NCI-H2196 treated with DMSO at 0.1 percent for 48 hours (cell line): ENCODE data around the gene DPP7.

Experiments
- DNase-seq: peaks from one replicate; lab custom pipeline; 2025; ENCODE audit not compliant: unreplicated experiment; lab: John Stamatoyannopoulos, UW

DPP7 gene

DNA sequence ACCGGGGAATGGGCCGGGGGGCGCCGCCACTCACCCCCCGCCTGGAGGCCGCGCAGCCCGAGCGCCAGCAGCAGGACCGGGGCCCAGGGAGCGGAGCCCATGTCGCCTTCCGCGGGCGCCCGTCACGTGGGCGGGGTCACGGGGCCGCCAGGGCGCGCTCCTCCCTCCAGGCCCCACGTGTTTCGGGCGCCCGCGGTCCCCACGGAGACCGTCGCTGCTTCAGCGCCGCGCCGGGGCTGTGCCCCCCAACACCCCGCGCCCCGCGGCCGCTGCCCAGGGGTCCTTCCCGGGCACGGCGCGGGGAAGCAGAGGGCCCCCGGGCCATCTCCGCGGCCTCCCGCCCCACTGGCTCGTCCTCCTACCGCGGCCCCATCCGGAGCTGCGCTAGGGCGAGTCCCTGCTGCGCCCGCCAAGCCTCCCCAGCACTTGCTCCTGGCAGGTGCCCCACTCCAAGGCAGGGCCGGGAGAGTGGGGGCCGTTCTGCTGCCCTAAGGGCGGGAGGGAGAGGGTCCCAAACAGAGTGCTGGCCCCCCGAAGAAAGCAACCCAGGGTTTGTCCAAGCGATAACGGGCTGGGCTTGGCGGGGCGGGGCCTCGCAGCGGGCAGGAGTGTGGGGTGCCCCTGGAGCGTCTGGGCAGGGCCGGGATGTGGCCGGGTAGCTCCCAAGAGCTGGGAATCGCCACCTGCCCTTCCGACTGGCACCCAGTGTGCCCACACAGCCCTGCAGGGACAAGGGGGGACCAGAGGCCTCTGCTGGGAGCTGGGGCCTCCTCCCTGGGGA, at the start of gene DPP7:
Gene DPP7, minus strand, starts transcription at position 121 of the 781 bp plus-strand sequence. Its CDS starts 20 bp downstream, at position 101.
- DNase-seq: peak; percentile 27

DNA sequence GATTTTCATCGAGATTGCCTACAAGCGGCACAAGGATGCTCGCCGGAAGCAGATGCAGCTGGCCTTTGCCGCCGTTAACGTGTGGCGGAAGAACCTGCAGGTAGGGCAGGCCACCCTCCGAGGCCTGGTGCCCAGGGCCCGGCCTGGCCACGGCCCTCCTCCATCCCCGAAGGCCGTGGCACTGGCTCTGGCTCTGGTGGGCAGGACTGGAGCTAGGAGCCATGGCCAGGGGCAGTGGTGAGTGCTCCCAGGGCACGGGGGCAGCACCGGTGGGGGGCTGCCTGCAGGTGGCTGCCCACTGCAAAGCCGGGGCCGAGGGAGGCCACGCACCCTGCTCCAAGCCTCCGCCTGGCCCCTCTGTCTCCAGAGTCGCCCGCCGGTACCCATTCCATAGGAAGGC, 49.3 kb upstream of the DPP7 start:
- no peak for DNase-seq

DNA sequence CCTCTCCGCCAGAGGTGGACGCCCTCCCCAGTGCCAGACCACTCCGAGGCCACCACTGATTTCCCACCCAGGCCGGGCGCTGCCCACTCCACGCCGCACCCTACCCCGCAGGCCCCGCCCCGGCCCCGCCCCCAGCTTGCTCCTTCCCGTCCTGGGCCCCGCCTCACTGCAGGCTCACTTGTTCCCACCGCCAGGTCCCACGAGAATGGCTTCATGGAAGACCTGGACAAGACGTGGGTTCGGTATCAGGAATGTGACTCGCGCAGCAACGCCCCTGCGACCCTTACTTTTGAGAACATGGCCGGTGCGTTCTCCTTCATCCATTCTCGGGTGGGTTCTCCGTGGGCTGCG, 48.8 kb upstream of the DPP7 start:
- no peak for DNase-seq

DNA sequence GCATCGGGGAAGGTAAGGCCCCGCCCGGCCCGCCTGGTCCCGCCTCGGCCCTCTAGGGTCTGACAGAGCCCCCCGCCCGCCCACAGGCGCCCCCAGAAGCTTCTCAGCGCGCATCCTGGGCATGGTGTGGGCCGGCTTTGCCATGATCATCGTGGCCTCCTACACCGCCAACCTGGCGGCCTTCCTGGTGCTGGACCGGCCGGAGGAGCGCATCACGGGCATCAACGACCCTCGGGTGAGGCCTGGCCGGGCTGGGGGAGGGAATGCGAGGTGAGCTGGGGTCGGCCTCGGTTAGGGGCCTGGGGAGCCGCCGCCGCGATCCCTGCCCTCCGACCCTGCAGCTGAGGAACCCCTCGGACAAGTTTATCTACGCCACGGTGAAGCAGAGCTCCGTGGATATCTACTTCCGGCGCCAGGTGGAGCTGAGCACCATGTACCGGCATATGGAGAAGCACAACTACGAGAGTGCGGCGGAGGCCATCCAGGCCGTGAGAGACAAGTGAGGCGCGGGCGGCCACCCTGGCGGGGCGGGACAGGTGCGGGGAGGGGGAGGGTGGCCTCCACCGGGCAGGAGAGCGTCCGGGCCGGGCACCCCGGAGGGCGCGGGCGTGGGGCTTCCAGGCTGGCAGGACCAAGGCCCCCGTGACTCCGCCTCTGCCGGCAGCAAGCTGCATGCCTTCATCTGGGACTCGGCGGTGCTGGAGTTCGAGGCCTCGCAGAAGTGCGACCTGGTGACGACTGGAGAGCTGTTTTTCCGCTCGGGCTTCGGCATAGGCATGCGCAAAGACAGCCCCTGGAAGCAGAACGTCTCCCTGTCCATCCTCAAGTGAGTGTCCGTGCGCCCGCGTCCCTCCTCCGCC, 48.2 kb upstream of the DPP7 start:
- DNase-seq: no peak

DNA sequence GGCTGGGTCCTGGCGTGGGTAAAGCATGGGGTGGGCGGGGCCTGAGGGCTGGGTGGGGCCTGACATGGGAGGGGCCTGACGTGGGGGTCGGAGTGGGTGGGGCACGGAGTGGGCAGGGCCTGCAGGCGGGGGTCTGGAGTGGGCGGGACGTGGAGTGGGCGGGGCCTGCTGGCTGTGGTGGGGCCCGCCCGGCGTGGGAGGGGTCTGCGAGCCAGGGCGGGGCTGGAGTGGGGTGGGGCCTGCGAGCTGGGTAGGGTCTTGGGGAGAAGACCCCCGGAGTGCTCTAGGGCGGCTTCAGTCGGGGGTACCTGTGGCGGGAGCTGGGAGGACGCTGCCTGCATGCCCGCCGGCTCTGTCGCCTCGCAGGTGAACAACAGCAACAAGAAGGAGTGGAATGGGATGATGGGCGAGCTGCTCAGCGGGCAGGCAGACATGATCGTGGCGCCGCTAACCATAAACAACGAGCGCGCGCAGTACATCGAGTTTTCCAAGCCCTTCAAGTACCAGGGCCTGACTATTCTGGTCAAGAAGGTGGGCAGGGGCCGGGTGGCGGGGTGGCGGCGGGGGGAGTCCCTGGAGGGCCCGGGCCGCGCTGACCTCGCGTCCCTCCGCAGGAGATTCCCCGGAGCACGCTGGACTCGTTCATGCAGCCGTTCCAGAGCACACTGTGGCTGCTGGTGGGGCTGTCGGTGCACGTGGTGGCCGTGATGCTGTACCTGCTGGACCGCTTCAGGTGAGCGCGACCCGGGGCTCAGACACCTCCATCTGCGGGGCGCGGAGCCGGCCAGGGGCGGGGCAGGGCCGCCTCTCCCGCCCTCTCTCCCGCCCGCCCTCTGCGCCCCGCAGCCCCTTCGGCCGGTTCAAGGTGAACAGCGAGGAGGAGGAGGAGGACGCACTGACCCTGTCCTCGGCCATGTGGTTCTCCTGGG, 47.3 kb upstream of the DPP7 start:
- no peak for DNase-seq

DNA sequence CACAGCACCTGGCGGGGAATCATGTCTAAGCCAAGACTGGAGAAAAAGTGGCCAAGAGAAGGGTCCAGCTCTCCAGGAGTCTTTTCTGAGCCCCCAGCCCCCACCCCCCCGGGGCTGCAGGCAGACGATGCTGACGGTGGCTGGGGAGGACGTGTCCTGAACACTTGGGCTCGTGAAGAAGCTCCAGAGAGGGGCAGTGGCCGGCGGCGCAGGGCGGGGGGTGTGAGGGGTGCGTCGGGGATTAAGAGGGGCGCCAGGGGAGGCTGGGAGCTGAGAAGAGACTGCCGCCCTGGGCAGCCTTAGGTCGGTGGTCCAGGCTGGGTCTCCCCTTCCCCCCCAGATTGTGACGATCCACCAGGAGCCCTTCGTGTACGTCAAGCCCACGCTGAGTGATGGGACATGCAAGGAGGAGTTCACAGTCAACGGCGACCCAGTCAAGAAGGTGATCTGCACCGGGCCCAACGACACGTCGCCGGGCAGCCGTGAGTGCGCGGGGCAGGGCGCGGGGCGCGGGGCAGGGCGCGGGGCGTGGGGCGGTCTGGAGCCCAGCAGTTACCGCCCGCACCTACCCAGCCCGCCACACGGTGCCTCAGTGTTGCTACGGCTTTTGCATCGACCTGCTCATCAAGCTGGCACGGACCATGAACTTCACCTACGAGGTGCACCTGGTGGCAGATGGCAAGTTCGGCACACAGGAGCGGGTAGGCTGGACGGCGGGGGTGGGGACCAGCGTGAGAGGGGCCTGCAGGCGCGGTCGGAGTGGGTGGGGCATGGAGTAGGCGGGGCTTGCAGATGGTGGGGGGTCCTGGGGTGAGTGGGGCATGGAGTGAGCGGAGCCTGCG, 46.4 kb upstream of the DPP7 start:
- DNase-seq: no peak

DNA sequence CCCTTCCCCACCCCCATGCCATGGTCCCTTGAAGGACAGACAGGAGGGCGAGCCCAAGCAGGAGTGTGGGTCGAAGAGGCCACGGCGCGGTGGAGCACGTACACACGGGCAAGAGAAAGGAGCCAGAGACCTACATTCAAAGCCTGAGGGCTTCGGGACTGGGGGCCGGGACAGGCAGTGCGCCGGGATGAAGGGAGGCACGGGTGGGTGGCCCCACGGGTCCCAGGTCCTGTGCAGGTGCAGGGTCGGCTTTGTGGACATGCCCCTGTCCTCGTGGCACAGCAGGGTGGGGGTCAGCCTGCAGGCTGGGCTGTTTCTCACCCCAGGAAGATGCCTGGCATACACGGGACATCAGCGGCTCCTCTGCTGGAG, 45.5 kb upstream of the DPP7 start:
- DNase-seq: no peak

DNA sequence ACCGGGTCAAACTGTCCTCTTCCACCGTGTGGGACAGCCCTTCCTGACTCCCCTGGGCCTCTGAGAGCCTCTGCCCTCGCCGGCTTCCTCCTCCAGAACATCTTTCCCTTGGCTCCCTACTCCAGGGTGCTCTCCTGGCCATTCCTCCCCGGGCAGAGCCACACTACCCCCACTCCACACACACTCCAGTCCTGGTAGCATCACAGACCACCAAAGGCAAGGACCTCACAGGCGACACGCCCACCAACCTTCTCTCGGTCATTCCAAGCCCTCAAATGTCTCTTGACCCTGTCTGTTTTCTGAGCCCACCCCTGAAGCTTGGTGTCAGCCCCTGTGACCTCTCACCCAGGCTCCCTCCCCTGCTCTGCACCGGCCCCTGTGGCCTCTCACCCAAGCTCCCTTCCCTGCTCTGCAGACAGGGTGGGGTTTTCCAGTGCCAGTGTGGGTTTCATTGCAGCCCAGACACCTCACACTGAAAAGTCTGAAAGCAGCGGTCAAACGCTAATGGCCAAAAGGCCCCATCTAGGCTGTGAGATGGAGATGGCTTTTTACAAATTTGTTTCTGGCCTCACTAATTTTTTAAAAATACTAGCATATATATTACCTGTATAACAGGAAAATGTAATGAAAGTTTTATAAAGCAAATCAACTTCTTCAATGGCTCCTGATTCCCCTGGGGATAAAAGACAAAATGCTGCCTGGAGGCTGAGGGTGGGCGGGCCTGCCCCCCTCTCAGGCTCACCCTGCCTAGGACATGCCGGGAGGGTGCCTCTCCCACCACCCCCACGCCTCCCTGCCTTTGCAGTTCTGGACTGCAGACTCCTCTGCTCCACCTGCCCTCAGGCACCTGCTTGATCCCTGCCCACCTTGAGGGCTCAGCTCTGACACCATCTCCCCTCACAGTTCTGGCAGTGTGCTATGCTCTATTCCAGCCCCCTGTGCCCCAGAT, 44.8 kb upstream of the DPP7 start:
- no peak for DNase-seq

DNA sequence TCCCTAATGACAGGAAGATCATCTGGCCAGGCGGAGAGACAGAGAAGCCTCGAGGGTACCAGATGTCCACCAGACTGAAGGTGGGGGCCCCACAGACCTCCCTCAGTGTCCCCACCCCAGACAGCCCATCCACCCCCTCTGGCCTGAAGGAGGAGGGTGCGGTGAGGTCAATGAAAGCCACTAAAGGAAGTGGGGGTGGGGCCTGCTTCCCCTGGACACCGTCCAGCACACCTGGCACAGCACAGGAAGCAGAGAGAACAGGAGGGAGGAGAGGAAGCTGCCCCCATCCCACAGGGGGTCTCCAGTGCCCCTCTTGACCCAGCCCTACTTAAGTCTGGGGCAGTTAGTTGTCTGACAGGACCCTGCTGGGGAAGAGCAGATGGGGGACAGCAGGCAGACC, 44.1 kb upstream of the DPP7 start:
- peak; percentile 14 for DNase-seq

DNA sequence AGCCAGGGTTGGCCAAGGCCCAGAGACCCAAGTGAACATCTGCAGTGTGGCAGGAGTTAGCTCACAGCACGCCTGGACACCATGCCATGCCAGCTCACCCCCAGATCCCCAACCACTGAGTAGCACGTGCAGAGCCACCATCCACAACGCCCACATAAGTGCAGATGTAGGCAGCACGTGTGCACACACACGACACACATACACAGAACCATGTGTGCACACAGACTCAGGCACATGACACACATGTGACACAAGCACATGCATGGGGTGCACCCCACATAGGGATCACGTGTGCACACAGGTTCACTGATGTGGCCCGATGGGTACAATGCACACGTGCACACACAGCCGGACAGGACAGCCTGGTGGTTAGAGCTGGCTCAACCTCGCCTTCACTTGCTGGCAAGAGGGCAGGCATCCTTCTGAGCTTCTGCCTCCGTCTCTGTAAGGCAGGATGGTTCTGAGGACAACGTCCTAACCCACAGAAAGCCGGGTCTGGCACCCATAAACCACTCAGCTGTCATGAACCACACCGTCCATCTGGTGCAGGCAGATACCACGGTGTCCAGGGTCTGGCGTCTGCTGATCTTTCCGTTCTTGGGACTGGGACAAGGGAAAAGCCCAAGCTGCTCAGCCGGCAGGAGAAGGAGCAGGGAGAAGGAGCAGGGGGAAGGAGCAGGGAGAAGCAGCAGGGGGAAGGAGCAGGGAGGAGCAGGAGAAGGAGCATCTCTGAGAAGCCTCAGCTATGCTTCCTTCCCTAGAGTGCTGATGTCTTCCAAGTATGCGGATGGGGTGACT, 43.3 kb upstream of the DPP7 start:
- no peak for DNase-seq

DNA sequence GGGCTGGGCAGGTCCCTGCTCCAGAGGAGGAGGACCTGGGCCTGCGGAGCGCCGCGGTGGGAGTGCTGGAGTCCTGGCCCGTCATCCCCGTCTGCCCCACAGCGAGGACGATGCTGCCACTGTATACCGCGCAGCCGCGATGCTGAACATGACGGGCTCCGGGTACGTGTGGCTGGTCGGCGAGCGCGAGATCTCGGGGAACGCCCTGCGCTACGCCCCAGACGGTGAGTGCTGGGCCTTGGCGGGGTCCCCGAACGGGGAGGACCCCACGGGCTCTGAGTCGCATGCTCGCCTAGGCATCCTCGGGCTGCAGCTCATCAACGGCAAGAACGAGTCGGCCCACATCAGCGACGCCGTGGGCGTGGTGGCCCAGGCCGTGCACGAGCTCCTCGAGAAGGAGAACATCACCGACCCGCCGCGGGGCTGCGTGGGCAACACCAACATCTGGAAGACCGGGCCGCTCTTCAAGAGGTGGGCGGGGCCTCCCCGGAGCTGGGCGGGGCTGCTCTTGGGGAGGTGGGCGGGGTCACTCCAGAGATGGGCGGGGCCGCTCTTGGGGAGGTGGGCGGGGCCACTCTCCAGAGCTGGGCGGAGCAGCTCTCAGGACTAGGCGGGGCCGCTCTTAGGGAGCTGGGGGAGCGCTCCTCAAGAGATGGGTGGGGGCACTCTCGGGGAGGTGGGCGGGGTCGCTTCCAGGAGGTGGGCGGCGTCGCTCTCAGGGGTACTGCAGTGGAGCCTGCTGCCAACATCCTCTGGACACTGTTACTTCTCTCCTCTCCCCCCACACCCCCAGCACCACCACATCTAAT, 42.2 kb upstream of the DPP7 start:
- no peak for DNase-seq

DNA sequence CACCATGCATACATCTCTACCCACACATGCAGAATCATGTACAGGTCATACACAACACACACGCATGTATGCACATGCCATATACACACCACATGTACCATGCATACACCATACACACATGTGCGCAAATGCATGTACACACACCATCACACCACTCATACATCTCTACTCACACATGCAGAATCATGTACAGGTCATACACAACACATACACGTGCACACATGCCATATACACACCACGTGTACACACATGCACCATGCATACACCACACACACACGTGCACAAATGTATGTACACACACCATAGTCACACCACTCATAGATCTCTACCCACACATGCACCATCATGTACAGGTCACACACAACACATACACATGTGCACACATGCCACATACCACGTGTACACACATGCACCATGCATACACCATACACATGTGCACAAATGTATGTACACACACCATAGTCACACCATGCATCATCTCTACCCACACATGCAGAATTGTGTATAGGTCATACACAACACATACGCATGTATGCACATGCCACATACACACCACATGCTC, 38.4 kb upstream of the DPP7 start:
- no peak for DNase-seq

DNA sequence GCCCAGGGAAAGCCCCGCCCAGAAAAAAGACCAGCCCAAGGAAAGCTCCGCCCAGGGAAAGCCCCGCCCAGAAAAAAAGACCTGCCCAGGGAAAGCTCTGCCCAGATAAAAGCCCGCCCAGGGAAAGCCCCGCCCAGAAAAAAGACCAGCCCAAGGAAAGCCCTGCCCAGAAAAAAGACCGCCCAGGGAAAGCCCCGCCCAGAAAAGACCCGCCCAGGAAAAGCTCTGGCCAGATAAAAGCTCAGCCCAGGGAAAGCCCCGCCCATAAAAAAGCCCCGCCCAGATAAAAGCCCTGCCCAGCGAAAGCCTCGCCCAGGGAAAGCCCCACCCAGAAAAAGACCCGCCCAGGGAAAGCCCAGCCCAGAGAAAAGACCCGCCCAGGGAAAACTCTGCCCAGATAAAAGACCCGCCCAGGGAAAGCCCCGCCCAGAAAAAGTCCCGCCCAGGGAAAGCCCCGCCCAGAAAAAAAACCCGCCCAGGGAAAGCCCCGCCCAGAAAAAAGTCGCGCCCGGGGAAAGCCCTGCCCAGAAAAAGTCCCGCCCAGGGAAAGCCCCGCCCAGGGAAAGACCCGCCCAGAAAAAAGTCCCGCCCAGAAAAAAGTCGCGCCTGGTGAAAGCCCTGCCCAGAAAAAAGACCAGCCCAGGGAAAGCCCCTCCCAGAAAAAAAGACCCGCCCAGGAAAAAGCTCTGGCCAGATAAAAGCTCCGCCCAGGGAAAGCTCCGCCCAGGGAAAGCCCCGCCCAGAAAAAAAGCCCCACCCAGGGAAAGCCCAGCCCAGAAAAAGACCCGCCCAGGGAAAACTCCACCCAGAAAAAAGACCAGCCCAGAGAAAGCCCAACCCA, 36.3 kb upstream of the DPP7 start:
- DNase-seq: peak; percentile 53

DNA sequence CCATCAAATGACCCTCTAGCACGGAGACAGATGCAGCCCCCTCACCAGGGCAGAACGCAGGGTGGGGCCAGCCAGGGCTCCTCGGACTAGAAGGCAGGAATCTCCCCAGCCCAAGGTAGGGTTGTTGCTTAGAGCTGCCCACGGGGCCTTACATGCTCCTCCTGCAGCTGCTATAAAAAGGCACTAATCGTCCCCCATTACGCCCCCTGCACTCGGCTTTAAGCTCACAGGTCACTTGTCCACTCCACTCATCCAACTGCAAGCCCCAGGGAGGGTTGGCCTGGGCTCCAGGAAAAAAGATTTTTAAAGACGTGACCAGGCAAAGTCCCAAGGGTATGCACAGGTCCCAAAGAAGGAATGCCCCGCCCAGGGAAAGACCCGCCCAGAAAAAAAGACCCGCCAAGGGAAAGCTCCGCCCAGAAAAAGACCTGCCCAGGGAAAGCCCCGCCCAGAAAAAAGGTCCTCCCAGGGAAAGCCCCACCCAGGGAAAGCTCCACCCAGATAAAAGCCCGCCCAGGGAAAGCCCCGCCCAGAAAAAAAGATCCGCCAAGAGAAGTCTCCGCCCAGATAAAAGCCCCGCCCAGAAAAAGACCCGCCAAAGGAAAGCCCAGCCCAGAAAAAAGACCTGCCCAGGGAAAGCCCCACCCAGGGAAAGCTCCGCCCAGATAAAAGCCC, 35.5 kb upstream of the DPP7 start:
- DNase-seq: no peak

DNA sequence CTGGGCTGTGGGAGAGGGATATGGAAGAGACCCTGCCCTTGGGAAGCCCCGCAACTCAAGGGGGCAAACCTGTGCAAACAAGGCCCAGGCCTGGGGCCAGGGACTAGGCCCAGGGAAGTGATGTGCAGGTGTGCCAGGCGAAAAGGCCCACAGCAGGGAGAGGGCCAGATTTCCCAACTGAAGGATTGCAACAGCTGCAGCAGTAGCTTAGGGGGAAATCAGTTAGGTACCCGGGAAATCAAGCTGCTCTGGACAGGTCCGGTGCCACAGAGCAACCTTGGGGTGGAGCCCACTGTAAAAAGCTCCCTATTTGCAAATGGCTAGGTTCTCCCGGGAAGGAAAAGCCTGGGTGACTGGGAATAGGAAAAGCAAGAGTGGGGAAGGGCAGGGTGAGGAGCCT, 34.8 kb upstream of the DPP7 start:
- DNase-seq: no peak

DNA sequence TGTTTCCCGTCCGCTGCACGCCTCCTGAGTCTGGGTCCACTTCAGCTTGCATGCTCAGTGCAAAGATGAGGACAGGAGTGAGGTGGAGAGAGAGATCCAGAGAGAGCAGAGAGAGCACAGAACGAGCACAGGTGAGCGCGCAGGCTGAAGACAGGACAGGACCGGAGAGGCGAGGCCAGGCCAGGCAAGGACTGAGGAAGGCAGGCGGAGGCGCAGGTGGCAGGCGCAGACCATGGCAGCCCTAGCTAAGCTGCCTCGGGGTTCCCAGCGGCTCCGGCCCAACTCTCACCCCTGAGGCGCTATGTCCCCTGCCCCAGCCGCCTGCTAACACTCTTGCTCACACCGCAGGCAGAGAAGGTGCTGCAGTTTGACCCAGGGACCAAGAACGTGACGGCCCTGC, 34.1 kb upstream of the DPP7 start:
- no peak for DNase-seq
